HEK293T (cell line): ENCODE measurements around the gene RNF217.

Source experiments
- CTCF ChIA-PET: fragments of 350-600 bp; formaldehyde crosslinking; extraction: SDS; loops from one replicate; lab custom pipeline; 2021; ENCODE audit warnings: antibody characterized with exemption, inconsistent platforms; lab: Yijun Ruan, JAX
- POLR2A ChIA-PET: fragments of 350-600 bp; formaldehyde crosslinking; extraction: SDS; loops from one replicate; lab custom pipeline; 2020; ENCODE audit warnings: antibody characterized with exemption, inconsistent platforms; lab: Yijun Ruan, JAX
- DNase-seq: peaks from one replicate; pipeline ENCODE4 v3.0.0; 2012; ENCODE audit warnings: mixed read lengths; ENCODE audit errors: extremely low spot score
- ARNT ChIP-seq: fragments of 450-650 bp; IDR thresholded peaks from 2 replicates; pipeline ENCODE4 v1.6.1; 2017; ENCODE audit warnings: mild to moderate bottlenecking
- BHLHE40 ChIP-seq: fragments of 450-650 bp; IDR thresholded peaks from 2 replicates; pipeline ENCODE4 v1.6.1; 2016; ENCODE audit warnings: mild to moderate bottlenecking, moderate library complexity, borderline replicate concordance
- CTBP1 ChIP-seq: fragments of 450-650 bp; IDR thresholded peaks from 2 replicates; pipeline ENCODE4 v1.6.1; 2016; ENCODE audit warnings: borderline replicate concordance
- ELF4 ChIP-seq: fragments of 450-650 bp; IDR thresholded peaks from 2 replicates; pipeline ENCODE4 v1.6.1; 2017; ENCODE audit warnings: antibody characterized with exemption
- FOXA1 ChIP-seq: fragments of 450-650 bp; IDR thresholded peaks from 2 replicates; pipeline ENCODE4 v1.6.1; 2016; ENCODE audit warnings: mild to moderate bottlenecking
- FOXK2 ChIP-seq: fragments of 450-650 bp; IDR thresholded peaks from 2 replicates; pipeline ENCODE4 v1.6.1; 2016; ENCODE audit warnings: mild to moderate bottlenecking
- FOXM1 ChIP-seq: fragments of 450-650 bp; IDR thresholded peaks from 2 replicates; pipeline ENCODE4 v1.6.1; 2017; ENCODE audit warnings: mild to moderate bottlenecking, borderline replicate concordance
- HDGF ChIP-seq: fragments of 450-650 bp; IDR thresholded peaks from 2 replicates; pipeline ENCODE4 v1.6.1; 2017; ENCODE audit warnings: antibody characterized with exemption, borderline replicate concordance
- L3MBTL2 ChIP-seq: fragments of 450-650 bp; conservative IDR thresholded peaks from 2 replicates; pipeline ENCODE4 v1.6.1; 2016; ENCODE audit warnings: mild to moderate bottlenecking
- LEF1 ChIP-seq: fragments of 450-650 bp; IDR thresholded peaks from 2 replicates; pipeline ENCODE4 v1.6.1; 2017; ENCODE audit warnings: mild to moderate bottlenecking, borderline replicate concordance
- NFRKB ChIP-seq: fragments of 450-650 bp; IDR thresholded peaks from 2 replicates; pipeline ENCODE4 v1.6.1; 2016; ENCODE audit warnings: mild to moderate bottlenecking, moderate library complexity
- PKNOX1 ChIP-seq: fragments of 450-650 bp; IDR thresholded peaks from 2 replicates; pipeline ENCODE4 v1.6.1; 2016
- SP1 ChIP-seq: fragments of 450-650 bp; IDR thresholded peaks from 2 replicates; pipeline ENCODE4 v1.6.1; 2017
- SUZ12 ChIP-seq: fragments of 450-650 bp; IDR thresholded peaks from 2 replicates; pipeline ENCODE4 v1.6.1; 2016; ENCODE audit warnings: mild to moderate bottlenecking
- TARDBP ChIP-seq: fragments of 450-650 bp; IDR thresholded peaks from 2 replicates; pipeline ENCODE4 v1.6.1; 2016
- ZNF384 ChIP-seq: fragments of 450-650 bp; IDR thresholded peaks from 2 replicates; pipeline ENCODE4 v1.6.1; 2016

RNF217 gene

GRCh38 chr6:125004797-125005595 lies 42.8 kb downstream of the RNF217 start:
- ChIA-PET POLR2A (no interaction called here), CTCF (interaction anchor here (0.5 kb wide), 1 partner anchor 109 kb away, joined by 5 read pairs; no protein-coding TSS in a partner anchor)
- TF ChIP-seq NFRKB (no peak), SP1 (no peak), FOXA1 (no peak), LEF1 (no peak), ELF4 (no peak), ARNT (no peak), FOXM1 (no peak), BHLHE40 (no peak), PKNOX1 (no peak), TARDBP (no peak), ZNF384 (no peak), L3MBTL2 (no peak), CTBP1 (no peak), HDGF (no peak), SUZ12 (no peak)
- no peak for DNase-seq

GRCh38 chr6:125008261-125008703 lies 46.0 kb downstream of the RNF217 start:
- ChIA-PET CTCF (no interaction called here), POLR2A (interaction anchor here (0.9 kb wide), 1 partner anchor 45 kb away, joined by 3 read pairs; no protein-coding TSS in a partner anchor)
- DNase-seq, result no peak

GRCh38 chr6:125008957-125009356 lies 46.7 kb downstream of the RNF217 start:
- ChIA-PET POLR2A (interaction anchor here (0.9 kb wide), 1 partner anchor 46 kb away, joined by 3 read pairs; no protein-coding TSS in a partner anchor), CTCF (no interaction called here)
- DNase-seq, result no peak
- TF ChIP-seq TARDBP (no peak), PKNOX1 (no peak), ELF4 (no peak), BHLHE40 (no peak), CTBP1 (no peak), HDGF (no peak), FOXK2 (no peak), NFRKB (no peak), FOXM1 (no peak), L3MBTL2 (no peak), LEF1 (no peak), ZNF384 (no peak)

More at GRCh38 chr6:125008261-125008703, 46.0 kb downstream of the RNF217 start:
- TF ChIP-seq LEF1 (no peak), ELF4 (no peak), PKNOX1 (no peak), HDGF (no peak), FOXM1 (no peak), FOXA1 (no peak), BHLHE40 (no peak), ARNT (no peak)

- TF ChIP-seq ZNF384 (no peak), HDGF (no peak), NFRKB (no peak), SUZ12 (no peak), SP1 (no peak), L3MBTL2 (no peak), FOXA1 (no peak), ELF4 (no peak), FOXM1 (no peak), CTBP1 (no peak), ARNT (no peak), TARDBP (no peak), LEF1 (no peak), PKNOX1 (no peak), FOXK2 (no peak), BHLHE40 (no peak)
- CTCF ChIA-PET, result interaction anchor here (0.6 kb wide), 1 partner anchor 1800 kb away, joined by 4 read pairs; no protein-coding TSS in a partner anchor
- POLR2A ChIA-PET, result no interaction called here
- no peak for DNase-seq
Measured at GRCh38 chr6:125009578-125009977, 47.3 kb downstream of the RNF217 start.
